AG20443 (cell line): ENCODE data around the gene SLC13A4.
"Not testable (repeated sequence)": the region's sequence is repeated elsewhere in the genome, so short reads cannot be mapped to it uniquely, and the experiment has no call there.

Experiments
- DNase-seq: peaks from one replicate; pipeline ENCODE4 v3.0.0; 2012; ENCODE audit warnings: low spot score, mixed read lengths

The SLC13A4 gene

DNA sequence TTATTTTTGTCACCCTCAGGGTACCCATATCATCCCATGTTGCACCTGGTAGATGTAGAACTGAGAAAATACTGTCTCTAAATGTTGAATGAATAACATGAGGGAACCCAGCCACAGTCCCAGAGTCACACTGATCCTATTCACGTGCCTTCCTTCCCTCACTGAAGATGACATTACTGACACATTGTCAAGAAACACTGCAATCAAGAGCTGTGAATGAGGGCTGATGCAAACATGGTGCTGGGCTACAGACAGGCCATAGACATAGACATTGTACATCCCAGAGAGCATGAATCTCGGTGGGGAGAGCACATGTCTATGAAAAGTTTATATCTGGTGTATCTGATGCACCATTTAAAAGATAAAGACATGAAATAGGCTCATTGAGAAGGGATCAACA lies 9.8 kb downstream of the SLC13A4 start:
- no peak for DNase-seq

DNA sequence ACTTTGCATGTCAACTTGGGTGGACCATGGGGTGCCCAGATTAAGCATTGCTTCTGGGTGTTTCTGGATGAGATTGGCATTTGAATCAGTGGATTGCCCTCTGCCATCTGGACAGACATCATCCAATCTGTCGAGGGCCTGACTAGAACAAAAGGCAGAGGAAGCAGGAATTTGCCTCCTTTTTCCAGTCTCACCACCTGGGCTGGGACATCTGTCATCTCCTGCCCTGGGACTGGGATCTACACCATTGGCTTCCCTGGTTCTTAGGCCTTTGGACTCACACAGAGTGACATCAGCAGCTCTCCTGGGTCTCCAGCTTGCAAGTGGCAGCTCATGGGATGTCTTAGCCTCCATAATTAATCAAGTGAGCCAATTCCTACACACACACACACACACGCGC lies 10.3 kb downstream of the SLC13A4 start:
- DNase-seq = no peak

GRCh38 chr7:135716677-135717238 lies 11.2 kb downstream of the SLC13A4 start:
- peak; percentile 29 for DNase-seq

DNA sequence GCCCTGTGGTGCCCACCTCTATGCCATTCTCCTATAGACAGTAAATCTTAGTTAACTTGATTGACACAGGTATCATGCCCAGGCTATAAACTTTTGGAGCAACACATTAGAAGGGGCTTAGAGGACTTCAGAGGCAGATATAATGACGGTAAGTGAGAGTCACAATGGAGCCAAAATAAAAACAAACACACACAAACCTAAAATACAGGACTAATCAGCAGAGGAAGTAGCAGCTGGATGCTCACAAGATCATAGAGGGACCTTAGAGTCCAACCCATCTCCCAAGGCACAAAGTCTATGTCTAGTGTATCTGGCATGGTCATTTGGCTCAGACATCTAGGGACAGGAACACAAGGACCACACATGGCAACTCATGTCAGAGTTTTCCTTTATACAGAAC lies 12.3 kb downstream of the SLC13A4 start:
- DNase-seq = no peak

DNA sequence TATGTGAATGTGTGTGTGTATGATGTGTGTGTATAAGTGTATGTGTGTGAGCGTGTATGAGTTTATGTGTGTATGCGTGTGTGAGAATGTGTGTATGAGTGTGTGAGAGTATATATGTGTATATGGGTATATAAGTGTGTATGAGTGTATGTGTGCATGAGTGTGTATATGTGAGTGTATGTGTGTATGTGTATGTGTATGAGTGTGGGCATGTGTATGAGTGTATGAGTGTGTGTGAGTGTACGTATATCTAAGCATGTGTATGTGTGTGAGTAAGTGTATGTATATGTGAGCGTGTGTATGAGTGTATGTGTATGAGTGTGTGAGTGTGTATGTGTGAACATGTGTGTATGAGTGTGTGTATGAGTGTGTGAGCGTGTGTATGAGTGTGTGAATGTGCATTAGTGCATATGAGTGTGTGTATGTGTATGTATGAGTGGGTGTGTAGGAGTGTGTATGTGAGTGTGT lies 12.9 kb downstream of the SLC13A4 start:
- no peak for DNase-seq

DNA sequence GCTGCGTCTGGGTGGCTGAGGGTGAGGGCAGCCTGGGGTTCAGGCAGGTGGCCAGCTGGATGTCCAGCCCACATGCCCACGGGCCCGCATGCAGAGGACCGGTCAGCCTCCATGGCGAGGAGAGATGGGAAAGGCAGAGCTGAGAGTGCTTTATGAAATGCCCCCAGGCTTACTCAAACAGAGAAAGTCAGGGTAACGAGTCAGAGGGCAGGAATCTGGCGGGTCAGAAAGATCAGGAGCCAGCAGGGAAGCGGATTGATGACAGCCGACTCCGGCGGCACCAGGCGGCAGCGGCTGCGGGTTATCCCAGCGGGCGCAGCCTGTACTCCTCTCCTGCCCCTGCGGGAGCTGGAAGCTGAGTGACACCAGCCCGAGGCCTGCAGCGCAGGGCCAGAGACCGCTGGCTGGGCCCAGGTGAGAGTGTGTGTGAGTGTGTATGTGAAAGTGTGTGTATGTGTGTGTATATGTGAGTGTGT lies 13.4 kb downstream of the SLC13A4 start:
- peak; percentile 74 for DNase-seq

DNA sequence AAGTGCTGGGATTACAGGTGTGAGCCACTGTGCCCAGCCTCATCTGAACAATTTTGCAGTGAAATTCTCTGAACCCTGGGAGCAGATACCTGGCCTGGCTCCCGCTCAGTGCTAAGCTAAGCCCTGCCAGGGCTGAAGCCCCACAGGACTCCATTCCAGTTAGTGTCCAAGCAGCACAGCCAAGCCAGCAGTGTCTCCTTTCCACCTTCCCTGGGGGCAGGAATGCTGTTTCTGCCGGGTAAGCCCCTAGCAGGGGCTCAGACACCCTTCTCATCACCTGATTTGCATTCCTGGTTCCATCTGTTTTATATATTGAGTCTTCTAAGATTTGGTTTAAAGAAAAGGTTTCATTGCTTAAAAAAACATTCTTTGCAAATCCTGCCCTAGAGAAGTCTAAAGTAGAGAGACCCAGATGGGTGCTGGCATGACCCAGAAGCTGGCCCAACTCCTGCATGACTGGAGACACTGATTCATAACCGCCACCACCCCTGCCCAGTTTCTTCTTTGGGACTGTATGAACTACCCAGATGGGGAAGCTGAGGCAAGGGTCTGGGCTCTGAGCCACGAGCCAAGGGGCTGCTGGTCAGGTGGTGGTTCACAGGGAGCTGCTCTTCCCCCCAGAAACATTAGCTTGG lies 14.0 kb downstream of the SLC13A4 start:
- peak; percentile 24 for DNase-seq

- DNase-seq = no peak
Measured at GRCh38 chr7:135712796-135713195, 15.2 kb downstream of the SLC13A4 start.

GRCh38 chr7:135712182-135712782 lies 15.7 kb downstream of the SLC13A4 start:
- no peak for DNase-seq

DNA sequence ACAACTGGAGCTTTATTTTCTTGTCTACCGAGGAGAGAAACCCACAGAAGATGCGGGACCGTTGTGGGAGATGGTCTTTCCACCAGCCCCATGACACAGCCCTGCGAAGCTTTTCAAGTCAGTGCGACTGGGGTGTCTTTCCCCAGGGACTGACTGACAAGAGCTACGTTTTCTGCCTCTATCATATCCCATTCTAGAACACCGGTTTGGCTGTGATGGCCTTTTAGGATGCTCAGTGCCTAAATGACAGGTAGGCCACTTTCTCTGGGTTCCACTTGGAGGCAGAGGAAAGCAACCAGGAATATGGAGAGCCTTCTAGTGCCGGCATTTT lies 16.9 kb downstream of the SLC13A4 start:
- DNase-seq = no peak

DNA sequence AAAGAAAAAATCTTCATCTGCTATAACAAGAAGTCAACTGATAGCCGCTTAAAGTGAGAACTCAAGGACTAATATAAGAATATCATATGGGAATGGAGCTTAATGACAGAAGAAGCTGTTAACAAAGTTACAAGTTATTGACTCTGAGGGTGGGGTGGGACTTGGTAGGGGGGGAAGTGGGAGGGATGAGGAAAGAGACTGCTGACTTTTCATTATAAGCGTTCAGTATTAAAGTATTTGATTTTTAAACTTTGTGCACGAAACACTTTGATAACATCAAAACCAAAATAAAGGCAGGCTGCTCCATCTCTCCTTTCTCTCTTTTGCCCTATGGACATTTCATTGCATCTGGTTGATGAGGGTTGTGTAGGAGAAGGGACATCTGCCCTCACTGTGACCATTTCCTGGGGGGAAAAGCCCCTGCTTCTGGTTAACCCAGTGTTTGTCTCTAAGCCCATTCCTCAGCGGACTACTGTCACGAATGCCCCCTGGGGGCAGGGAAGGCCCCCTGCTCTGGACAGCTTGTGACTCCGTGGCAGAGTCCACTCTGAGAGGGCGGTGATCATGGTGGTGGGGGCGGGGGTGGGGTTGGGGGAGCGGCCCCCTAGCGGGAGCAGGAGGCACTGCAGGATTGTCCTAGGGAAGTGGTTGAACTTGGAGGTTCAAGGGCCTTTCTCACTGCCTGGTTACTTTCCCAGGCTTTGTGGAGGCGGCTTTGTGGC lies 17.4 kb downstream of the SLC13A4 start:
- DNase-seq = peak; percentile 62

DNA sequence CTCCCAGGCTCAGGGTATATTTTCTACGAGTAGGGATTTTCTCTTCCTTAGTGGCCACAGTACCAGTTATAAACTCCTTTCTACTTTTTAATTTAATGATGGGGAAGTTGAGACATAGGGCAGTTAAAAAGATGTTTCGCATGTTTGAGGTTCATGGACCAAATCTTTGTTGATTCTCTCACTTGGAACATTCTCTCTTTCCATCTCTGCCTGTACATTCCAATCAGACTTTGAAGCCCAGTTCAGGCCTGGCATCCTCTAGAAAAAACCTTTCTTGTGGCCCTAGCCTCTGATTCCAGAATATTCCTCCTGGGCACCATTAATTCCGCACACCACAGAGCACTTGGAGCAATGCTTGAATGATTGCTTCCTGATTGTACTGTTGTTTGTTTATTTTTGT lies 18.5 kb downstream of the SLC13A4 start:
- DNase-seq = no peak

DNA sequence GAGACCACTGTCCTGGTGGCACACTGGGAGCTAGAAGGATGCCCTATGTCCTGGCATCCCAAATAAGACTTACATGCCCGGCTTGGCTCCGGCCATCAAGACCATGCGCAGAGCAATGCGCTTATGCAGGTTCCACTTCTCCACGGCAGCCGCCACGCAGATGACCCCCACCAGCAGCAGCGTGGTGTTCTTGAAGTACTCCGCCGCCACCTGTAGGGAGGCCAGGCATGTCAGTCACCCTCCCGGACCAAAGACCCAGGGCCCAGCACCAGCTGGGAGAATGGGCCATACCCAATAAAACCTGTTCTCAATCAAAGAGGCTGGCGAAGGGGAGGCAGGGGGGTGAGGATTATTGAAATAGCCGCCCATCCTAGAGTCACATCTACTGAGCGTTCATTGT lies 19.9 kb downstream of the SLC13A4 start:
- DNase-seq = no peak

DNA sequence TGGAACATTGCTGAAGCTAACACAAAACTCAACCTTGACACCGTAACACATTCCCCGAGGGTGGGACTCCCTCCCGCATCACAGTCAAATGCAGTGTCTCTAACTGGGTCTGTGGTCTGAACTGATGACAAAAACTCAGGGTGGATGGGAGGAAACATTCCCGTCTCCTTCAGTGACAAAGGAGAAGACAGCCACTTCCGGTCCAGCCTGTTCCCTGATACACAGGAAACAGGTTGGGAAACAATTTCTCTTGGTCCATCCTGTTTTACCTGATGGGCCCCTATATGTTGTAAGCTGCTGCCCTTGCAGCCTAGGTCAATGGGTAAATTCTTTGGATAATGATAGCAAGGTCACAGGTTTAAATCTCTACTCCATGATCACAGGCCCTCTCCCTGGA lies 20.4 kb downstream of the SLC13A4 start:
- no peak for DNase-seq

DNA sequence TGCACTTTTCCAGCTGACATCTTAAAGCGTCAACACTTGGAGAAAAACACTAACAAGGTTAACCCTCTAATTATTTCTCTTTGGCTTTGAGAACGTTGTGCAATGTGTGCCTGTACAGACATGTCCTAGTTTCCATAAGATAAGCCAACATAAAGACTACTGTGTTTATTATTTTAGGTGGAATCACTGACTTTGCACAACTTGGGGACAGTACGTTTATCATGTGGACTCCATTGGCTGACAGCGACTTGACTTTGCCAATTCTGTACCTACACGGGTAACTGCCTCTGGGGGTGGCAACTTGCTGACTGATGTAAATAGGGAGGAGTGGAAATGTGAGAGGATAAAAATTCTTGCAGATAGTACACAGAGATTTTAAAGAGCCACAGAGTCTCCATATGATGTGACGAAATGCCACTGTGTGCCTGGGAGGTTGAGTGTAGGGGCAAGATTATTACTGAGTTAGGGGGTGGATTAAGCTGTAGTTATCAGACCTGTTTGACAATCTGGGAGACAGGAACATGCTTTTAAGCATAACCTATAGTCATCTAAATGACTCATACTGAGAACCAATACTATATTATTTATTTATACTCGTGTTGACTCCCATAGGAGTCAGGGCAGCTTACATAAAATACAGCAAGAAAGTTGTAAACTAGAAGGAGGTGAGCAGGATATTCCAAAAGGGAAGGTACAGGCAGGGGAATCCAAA lies 21.0 kb downstream of the SLC13A4 start:
- no peak for DNase-seq

GRCh38 chr7:135706038-135706742 lies 21.8 kb downstream of the SLC13A4 start:
- no peak for DNase-seq

GRCh38 chr7:135704698-135705097 lies 23.3 kb downstream of the SLC13A4 start:
- DNase-seq = no peak

DNA sequence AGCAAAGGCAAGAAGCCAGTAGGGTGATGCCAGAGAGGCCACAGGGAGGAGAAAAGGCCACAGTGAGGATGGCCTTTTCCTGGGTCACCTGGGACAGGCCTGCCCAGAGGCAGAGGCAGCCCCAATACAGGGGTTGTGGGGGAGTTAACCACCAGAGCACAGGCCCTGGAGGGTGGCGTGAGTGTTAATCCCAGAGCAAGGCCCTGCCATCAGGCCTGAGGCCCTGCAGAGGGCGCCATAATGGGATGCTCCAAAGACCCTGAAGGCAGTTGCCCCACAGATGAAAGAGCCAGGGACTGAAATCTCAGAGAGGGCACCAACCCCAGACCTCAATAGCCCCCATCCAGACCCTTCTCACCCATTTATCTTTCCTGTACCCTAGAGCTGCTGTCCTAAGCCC lies 23.9 kb downstream of the SLC13A4 start:
- DNase-seq = no peak

GRCh38 chr7:135697276-135698049 lies 30.5 kb downstream of the SLC13A4 start:
- no peak for DNase-seq

DNA sequence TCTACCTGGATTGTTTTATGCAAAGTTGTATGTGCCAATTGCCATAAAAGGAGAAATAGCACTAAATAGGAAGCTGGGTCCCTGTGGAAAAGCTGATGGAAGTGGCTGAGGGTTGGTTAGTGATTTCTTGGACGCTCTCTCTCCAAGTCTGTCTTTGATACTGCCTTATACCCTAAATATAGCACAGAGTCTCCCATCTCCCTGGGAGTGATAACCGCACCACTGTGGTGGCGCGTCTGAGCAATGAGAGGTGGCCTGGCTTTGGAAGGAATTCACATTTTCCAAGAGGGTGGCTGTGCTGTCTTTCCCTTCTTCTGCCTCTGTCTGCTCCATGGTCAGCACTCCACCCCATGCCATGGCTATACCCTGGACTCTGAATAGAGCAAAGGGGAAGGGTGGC lies 34.4 kb downstream of the SLC13A4 start:
- DNase-seq = no peak

GRCh38 chr7:135692606-135693005 lies 35.4 kb downstream of the SLC13A4 start:
- DNase-seq = not testable (repeated sequence)
